GM19395 (cell line): ENCODE data around the gene ANP32A.
"Not testable (repeated sequence)": the region's sequence is repeated elsewhere in the genome, so short reads cannot be mapped to it uniquely, and the experiment has no call there.

Source experiments
- ATAC-seq: cut with Tn5 transposase; IDR thresholded peaks from one replicate; pipeline ENCODE4 v1.9.1; 2021; ENCODE audit warnings: mild to moderate bottlenecking, moderate library complexity; ENCODE audit not compliant: unreplicated experiment

Gene ANP32A

DNA sequence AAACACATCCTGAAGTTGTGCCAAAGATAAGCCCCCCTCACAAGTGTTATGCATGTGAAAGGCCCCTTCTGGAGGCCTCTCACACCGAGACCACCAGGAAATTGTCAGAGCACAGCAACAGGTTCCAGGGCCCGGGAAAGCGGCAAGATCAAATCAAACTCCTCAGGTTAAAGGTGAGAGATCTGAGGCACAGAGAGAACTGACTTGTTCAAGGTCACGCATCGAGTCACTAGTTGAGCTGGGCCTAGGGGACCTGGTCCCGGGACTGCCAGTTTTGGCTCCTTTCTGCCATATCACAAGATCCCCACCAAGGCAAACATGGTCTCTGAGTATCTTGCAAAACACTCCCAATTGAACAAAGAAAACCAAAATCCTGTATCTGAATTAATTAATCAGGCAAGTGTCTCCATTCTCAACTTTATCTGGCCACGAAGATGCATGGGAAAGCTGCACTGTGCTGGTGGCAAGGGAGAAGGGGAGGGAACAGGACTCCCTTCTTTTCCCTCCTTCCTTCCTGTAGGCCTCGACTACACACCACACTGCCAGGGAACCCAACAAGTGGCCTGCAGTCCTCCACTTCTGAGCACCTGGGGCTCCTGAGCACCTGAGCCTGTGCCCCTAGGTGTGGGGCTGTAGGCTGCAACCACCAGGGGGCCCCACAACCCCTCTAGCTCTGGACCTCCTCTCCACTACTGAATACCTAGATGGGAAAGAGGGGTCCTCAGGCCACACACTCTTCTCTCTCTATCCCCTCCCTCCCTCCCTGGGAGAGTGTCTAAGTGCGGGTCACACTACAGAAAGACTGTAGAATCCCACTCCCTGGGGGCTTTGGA is 37.3 kb downstream of the ANP32A start:
- no peak for ATAC-seq

DNA sequence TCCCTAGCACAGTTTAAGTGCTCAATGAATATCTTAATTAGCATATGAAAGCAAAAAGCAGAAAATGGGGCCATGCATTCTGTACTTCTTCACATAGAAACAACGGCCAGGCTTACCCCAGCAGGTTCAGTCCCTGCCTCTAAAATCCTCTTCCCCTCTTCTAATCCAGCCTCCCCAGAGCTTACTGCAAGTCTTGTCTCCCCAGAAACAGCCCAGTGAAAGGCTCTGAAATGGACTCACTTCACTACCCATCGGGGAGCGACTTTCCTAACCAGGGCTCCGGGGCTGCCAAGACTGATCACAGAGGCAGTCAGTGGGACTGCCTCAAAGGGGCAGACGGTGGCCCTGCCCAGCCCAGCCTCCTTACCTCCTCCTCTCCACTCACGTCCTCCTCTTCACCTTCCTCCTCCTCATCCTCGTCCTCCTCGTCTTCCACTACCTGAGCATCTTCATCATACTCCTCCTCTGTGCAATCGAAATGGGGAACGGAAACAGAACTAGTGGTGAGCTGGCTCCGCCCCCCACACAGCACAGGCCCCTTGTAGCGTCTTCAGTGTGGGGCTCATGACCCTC is 38.0 kb downstream of the ANP32A start:
- no peak for ATAC-seq

DNA sequence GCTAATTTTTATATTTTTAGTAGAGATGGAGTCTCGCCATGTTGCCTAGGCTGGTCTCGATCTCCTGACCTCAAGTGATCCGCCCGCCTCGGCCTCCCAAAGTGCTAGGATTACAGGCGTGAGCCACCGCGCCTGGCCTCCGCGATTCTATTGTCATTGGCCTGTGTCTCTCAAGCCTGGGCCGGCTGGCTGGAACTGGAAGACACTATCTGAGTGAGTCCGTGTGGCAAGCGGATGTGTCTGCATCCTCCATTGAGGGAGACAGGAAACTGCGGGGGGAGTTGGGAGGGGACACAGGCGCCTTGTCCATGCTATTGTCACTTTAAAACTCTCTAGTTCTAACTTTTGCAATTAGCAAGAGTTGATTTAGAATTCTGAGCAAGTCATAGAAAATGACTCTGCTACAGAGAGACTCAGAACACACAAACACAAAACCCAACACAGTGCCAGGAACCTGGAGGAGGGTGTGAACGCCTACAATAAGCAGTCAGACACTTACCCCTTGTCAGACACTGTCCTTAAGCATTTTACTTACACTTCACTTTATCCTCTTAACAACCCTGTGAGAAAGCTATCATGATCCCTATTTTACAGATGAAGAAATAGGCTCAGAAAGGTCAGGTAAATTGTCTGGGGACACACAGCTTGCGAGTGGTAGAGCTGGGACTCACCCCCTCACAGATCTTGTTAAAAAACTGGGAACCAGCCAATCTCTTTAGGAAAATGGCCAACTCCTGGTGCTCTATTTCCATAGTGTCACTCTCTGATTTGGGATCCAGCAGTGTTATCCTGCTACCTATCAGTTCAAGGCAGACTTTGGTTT is 38.7 kb downstream of the ANP32A start:
- ATAC-seq = no peak

DNA sequence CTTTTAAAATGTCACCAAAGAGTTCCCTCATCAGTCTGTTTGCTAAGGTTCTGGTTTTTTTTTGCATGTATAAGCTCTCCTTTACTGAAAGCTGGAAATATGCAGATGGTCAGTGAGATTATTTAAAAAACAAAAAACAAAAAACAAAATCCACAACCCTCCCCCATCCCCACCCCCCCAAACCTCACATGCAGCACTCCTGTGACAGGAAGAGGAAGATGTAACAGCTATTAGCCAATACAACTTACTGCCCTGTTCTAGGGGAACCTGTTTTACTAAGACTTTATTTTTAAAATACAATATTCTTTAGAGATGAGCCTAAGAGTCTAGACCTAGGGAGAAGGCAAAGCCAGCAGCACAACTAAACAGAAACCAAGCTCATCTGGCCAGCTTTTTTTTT is 39.5 kb downstream of the ANP32A start:
- no peak for ATAC-seq

DNA sequence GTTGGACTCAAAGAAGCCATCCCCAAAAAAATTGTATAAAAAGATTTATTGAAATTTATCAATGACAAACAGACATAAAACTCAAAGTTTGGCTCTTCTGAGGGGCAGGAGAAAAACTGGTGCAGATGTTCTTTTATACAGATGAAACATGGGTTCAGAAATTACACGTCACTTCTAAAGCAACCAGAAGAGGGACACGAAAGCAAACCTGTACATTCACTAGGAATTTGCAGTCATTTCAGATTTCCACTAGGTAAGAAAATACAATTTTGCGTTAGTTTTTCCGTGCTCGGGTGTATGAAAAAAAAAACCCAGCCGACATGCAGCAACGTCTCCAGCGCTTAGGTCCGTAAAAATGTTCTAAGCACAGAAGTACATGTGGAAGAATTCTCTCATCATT is 41.8 kb downstream of the ANP32A start:
- ATAC-seq = no peak

DNA sequence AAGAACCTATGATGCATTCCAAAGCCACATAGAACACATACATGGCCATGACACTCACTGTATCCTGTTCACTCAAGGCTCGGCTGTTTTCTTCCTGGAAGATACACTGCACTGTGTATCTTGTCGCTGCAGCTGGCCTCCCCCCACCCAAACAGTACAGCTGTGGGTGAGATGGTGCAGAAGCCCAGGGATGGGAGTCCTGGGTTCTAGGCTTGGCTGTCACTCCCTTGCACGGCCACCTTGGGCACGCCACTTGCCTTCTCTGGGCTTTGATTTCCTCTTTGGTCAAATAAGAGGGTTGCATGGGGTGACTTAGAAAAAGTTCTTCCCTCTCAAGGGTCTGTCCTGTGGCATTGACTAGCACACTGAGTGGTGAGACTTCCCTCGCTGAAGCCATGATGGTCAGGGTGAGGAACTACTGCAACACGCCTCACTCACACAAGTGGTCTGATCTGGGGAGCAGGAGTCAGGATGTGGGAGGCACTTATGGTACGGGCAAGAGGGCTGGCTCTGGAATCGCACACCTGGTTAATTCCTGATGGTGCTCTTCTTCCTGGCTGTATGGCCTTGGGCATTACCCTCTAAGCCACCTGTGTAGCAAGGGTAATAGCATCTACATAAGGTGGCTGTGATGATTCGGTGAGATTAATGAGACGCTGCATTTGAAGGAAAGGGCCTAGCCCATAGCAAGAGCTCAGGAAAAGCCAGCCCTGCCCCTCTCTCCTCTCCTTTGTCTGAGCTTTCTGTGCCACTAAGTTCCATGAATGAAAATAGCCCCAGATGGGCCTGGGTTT is 44.0 kb downstream of the ANP32A start:
- no peak for ATAC-seq

DNA sequence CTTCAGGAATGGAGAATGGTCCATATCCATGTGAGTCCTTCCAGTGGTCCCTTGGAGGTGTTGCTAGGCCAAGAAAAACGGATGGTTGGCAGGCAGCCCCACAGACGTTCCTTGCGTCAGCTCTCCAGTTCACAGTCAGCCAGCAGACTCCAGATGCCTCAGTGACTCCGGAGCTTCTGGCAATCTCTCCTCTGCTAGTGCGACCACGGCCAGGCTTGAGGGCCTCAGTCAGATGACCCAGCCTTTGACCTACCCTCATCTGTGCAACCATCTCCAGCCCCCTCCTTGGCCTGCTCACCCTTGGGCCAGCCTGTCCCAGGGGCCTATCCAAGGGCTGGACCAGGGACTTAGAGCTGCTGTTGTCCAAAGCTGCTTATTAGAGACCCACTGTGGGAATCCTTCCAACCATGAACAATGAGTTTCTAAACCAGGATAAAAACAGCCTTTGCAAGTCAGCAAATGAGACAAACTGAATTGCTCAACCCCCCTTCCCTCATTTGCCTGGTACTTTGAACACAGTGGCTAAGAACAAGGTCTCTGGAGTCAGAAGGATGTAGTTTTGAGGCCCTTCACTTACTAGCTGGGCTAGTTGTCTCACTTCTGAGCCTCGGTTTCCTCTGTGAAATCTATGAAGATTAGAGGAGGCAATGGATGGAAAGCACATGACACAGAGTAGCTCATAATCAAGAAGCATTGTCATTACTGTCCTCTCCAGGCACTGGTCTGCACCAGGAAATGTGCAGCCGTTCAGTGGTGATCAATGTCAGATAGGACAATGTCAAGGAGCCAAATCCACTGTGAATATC is 44.8 kb downstream of the ANP32A start:
- ATAC-seq = no peak

DNA sequence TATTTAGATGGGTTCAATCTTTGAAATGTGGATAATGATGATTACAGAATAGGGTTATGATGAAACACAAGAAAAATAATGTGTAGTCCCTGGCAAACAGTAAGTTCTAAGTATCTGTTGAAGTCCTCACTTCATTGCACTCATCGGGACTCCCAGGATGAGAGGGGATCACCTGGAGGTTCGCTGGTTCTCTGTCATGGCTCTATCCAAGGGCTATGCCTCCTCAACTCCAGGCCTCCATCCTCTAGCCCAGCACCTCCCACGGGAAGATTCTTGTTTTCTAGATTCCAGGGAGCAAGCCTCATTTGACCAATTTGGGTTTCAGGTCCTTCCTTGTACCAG is 45.5 kb downstream of the ANP32A start:
- no peak for ATAC-seq

DNA sequence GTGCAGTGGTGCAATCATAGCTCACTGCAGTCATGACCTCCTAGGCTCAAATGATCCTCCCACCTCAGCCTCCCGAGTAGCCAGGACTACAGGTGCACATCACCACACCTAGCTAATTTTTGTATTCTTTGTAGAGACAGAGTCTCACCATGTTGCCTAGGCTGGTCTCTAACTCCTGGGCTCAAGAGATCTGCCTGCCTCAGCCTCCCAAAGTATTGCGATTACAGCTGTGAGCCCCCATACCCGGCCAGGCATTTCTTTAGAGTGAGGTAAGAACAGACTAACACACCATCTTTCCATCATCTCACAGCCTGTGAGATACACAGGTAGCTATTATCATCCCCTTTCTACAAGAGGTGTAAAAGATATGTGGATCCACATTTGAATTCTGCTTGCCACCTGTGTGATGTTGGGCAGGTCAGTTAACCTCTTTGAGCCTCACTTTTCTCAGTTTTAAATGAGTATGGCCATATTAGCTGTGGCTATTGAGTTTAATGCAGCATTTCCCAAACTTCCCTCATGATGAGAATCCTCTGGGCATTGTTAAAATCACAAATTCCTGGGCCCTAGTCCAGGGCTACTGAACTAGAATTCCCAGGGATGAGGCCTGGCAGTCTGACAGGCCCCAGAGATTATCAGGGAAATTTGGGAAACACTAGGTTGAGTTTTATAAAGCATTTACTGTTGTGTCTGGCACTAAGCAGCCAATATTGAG is 46.0 kb downstream of the ANP32A start:
- no peak for ATAC-seq

DNA sequence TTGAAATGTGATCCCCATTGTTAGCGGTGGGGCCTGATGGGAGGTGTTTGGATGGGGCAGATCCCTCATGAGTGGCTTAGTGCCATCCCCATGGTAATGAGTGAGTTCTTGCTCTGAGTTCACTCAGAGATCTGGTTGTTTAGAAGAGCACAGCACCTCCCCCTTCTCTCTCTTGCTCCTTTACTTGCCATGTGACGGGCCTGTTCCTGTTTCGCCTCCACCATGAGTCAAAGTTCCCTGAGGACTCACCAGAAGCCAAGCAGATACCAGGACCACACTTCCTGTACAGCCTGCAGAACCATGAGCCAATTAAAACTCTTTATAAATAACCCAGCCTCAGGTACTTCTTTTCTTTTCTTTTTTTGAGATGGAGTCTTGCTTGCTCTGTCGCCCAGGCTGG is 46.6 kb downstream of the ANP32A start:
- ATAC-seq = no peak

DNA sequence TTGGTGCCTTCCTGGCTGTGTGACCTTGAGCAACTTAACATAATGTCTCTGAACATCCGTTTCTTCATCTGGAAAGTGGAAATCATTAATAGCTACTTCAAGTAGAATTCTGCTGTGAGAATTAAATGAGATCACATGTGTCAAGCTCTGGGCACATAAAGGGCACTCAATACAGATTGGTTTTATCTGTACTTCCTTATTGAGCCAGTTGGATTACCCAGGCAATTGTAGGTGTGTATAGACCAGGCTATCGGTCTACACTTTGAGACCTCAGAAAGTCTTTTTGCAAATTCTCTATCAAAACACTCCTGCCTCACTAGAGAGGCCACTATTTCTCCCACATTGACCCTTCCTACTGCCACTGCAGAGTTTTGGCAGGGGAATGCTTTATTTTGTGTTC is 47.7 kb downstream of the ANP32A start:
- no peak for ATAC-seq

DNA sequence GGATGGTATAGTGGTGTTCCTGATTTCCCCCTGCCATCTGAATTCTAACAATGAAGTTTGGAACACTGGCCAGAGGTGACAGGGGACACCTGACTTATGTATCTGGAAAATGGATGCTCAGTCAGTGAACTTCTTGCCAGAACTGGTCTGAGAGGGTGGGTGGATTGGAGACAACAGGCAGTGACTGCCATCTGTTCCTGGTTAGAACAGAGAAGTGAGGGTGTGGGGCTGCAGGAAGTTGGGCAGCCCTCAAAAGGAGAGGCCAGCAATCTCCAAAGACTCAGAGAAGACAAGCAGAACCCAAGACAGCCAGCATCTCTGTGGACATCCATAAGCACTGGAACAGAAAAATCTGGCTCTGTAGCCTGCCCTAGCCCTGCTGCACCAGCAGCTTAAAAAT is 50.5 kb downstream of the ANP32A start:
- no peak for ATAC-seq

DNA sequence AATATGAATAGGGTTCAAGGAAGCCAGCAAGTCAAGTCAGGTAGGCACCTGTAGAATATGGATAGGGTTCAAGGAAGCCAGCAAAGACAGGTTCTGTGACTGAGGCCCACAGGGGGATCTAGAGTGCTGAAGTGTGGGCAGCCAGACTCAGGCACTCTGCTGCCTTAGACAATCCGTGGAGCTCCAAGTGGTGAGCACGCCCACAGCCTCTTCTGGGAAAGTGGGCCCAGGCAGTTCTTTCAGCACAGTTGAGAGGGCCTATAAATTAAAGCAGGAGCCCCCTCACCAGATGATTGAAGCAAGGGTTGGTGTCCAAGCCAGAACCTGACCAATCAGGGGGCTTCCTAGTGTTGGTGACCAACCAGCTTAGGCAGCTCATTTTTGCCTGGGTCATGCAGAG is 51.0 kb downstream of the ANP32A start:
- ATAC-seq = no peak

DNA sequence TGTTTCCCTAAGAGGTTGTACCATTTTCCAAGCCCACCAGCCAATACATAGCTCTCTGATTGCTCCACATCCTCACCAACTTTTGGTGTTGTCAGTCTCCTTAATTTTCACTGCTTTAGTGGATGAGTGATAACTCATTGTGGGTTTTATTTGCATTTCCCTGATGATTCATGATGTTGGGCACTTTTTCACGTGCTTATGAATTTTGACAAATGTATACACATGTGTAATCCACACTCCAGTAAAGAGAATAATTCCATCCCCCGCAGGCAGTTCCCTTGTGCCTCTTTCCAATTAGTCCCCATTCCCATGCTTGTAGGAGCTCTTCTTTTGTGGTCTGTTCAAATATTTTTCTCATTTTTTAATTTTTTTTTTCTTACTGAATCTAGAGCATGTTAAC is 52.4 kb downstream of the ANP32A start:
- no peak for ATAC-seq

DNA sequence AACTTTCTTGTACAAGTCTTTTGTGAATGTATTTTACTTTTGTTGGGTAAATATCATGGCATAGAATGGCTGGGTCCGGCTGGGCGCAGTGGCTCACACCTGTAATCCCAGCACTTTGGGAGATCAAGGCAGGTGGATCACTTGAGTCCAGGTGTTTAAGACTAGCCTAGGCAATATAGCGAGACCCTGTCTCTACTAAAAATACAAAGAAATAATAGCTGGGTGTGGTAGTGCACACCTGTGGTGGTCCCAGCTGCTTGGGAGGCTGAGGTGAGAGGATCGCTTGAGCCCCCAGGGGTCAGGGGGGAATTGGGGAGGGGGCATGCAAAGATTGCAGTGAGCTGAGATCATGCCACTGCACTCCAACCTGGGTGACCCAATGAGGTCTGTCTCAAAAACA is 52.9 kb downstream of the ANP32A start:
- no peak for ATAC-seq

DNA sequence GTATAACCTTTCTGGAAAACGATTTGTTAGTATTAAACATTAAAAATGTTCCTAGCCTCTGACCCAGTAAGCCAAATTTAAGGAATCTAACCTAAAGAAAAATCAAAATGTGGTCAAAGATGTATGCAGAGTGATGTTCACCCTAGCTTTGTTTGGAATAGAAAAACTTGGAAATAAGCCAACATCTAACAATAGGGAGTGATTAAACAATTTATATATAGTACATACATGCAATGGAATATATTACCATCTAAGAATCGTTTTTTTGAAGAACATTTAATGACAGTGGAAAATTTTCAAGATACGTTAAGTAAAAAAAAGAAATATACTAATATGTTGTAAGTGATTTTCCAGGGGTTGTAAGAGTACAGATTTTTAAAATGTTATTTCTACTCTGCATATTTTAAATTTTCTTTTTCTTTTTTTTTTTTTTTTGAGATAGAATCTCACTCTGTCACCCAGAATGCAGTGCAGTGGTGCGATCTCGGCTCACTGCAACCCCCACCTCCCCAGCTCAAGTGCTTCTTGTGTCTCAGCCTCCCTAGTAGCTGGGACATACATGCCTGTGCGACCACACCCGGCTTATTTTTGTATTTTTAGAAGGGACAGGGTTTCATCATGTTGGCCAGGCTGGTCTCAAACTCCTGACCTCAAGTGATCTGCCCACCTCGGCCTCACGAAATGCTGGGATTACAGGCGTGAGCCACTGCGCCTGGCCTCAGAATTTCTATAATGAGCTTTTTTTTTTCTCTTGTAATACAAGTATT is 54.9 kb downstream of the ANP32A start:
- no peak for ATAC-seq

DNA sequence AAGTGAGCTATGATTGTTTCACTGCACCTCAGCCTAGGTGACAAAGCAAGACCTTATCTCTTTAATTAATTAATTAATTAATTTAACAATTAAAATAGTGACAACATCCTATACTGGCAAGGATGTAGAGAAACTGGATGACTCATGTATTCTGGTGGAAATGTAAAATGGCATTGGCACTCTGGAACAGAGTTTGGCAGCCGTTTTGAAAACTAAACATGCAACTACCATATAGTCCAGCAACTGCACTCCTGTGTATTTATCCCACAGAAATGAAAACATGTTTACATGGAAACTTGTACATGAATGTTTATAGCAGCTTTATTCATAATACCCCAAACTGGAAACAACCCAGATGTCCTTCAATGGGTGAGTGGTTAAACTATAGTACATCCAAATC is 56.6 kb downstream of the ANP32A start:
- ATAC-seq = no peak

DNA sequence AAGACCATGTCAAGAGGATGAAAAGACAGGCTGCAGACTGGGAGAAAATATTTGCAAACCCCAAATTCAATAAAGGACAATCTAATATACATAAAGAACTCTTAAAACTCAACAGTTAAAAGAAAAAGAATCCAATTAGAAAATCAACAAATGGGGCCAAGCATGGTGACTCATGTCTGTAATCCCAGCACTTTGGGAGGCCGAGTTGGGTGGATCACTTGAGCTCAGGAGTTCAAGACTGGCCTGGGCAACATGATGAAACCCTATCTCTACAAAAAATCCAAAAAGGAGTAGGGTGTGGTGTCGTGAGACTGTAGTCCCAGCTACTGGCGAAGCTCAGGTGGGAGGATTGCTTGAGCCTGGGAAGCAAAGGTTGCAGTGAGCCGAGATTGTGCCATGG is 57.6 kb downstream of the ANP32A start:
- ATAC-seq = no peak

DNA sequence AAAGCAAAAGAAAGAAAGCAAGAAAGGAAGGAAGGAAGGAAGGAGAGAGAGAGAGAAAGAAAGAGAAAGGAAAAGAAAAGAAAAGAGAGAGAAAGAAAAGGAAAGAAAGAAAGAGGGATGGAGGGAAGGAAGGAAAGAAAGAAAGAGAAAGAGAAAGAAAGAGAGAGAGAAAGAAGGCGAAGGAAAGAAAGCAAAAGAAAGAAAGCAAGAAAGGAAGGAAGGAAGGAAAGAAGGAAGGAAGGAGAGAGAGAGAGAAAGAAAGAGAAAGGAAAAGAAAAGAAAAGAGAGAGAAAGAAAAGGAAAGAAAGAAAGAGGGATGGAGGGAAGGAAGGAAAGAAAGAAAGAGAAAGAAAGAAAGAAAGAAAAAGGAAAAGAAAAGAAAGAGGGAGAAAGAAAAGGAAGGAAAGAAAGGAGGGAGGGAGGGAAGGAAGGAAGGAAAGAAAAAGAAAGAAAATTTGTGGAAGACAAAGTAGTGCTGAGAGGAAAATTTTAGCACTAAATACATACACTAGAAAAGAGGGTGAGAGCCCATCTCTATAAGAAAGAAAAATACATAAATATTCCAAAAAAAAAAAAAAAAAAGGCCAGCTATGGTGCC is 60.6 kb downstream of the ANP32A start:
- ATAC-seq = not testable (repeated sequence)
